ENCODE results near the gene ZMYM5. TPM values are rescaled to one million over a fixed set of nuclear protein-coding genes. Genes with fewer than 3 reads are reported as not detected.

The ZMYM5 gene
- total RNA-seq, 1 experiment from 2014 or later, result 12.6 TPM

DNA sequence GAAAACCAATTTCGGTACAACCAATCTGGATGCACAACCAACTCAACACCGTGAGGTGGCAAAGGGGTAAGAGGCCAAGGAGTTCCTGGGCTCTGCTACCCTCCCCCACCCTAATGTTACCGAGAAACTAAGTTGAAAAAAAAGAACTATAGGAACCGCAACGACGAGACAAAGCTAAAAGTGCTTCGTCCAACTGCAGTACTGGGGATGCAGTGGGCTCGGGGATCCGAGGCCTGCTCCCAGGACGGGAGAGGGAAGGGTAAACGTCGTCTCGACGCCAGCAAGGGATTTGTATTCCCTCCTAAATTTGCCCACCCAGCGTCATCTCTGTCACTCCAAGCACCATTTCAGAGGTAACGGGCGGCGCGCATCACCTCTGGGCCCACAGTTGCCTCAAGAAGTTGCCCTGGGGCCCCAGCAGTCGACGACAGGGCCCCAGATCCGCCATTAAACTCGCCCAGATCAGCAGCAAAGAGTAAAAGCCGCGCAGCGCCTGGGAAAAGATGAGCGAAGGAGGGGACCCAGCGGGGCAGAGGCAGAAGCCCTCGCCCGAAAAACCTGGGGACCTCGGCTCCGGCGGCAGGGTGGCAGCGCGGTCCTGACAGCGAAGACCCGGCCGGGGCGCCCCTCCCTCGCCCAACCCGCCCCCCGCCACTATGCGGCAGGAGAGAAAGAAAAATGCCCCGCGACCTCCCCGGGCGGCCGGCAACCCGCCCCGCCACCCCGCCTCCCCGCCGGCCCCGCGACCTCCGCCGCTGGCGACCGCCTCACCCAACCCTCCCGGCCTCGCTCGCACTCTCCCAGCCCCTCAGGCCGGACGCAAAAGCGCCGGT lies 752 bp downstream of the ZMYM5 start:
- Histone ChIP-seq H3K23me2 (ENCODE audit: insufficient read length, low read depth, low read length, poor library complexity, severe bottlenecking) (peaks cover 9% of the 10 kb centered on the region), H4K20me1 (ENCODE audit: control insufficient read depth, insufficient read depth, insufficient read length) (no peaks in the 10 kb centered on the region), H3K18ac (ENCODE audit: insufficient read length, low read depth, low read length) (no peak overlapping the region), H3K27ac (ENCODE audit: insufficient read length, low read depth, low read length) (no peak overlapping the region), H3K9ac (ENCODE audit: extremely low read depth, insufficient read length, low read length) (peak overlapping the region; percentile 58), H2BK20ac (ENCODE audit: low read depth, low read length, poor library complexity, severe bottlenecking) (no peak overlapping the region), H2BK12ac (ENCODE audit: insufficient read length, low read depth, low read length) (no peak overlapping the region), H2BK15ac (ENCODE audit: low read depth, low read length) (no peak overlapping the region), H3K4me1 (ENCODE audit: insufficient read depth, low read length) (peaks cover 1% of the 10 kb centered on the region; the same call in 1 of the 2 replicates), H4K91ac (ENCODE audit: insufficient read length, low read depth, low read length) (no peak overlapping the region), H3K56ac (ENCODE audit: insufficient read length, low read depth, low read length) (no peak overlapping the region), H3K9me3 (ENCODE audit: control insufficient read depth, low read depth, low read length) (no peaks in the 10 kb centered on the region), H4K8ac (replicated peaks; ENCODE audit: insufficient read length, low read depth, low read length) (no peak overlapping the region), H3K79me1 (ENCODE audit: insufficient read depth, low read depth, low read length, poor library complexity, severe bottlenecking) (no peaks in the 10 kb centered on the region), H3K23ac (ENCODE audit: insufficient read length, low read depth, low read length) (no peak overlapping the region), H2AFZ (ENCODE audit: low read length) (no peak overlapping the region), H3T11ph (ENCODE audit: low read length) (no peak overlapping the region), H3K4ac (ENCODE audit: low read depth, low read length) (no peak overlapping the region), H2BK120ac (ENCODE audit: low read depth, low read length, poor library complexity, severe bottlenecking) (no peak overlapping the region), H3K27me3 (ENCODE audit: insufficient read depth, low read length) (no peaks in the 10 kb centered on the region), H2AK5ac (ENCODE audit: insufficient read length, low read length) (no peak overlapping the region), H2BK5ac (ENCODE audit: insufficient read length, low read length) (no peak overlapping the region), H3K79me2 (ENCODE audit: insufficient read depth, low read length) (peaks cover 6% of the 10 kb centered on the region; the same call in 1 of the 2 replicates), H4K5ac (ENCODE audit: insufficient read length, low read depth, low read length) (no peak overlapping the region), H3K14ac (ENCODE audit: insufficient read depth, low read length) (peak overlapping the region; percentile 4; the same call in 1 of the 2 replicates), H3K4me2 (ENCODE audit: insufficient read depth, insufficient read length, low read length) (peak overlapping the region; percentile 73)
- Mint-ChIP-seq H3K27me3 (ENCODE audit: low read depth) (no peaks in the 10 kb centered on the region), H3K36me3 (ENCODE audit: insufficient read depth in 1 of 3, low read depth in 3 of 3) (peaks cover 14 to 29% (median 22%) of the 10 kb centered on the region in 3 experiments), H3K27ac (peak overlapping the region; percentile 93 to 97 (median 95); a peak in 6 of 7 replicates), H3K9me3 (peaks cover 0 to under 1% of the 10 kb centered on the region in 2 experiments; a peak in 2 of 5 replicates), H3K4me1 (peaks cover 23 to 26% of the 10 kb centered on the region in 2 experiments), H3K4me3 (peak overlapping the region; percentile 93 to 98)
- DNase-seq, result peak; percentile 36
- WGBS (ENCODE audit: extremely low coverage, insufficient read length, low lambda C conversion rate), result no CpG with 5 or more reads among the region's 66 CpGs
- TF ChIP-seq, protein P1, sequence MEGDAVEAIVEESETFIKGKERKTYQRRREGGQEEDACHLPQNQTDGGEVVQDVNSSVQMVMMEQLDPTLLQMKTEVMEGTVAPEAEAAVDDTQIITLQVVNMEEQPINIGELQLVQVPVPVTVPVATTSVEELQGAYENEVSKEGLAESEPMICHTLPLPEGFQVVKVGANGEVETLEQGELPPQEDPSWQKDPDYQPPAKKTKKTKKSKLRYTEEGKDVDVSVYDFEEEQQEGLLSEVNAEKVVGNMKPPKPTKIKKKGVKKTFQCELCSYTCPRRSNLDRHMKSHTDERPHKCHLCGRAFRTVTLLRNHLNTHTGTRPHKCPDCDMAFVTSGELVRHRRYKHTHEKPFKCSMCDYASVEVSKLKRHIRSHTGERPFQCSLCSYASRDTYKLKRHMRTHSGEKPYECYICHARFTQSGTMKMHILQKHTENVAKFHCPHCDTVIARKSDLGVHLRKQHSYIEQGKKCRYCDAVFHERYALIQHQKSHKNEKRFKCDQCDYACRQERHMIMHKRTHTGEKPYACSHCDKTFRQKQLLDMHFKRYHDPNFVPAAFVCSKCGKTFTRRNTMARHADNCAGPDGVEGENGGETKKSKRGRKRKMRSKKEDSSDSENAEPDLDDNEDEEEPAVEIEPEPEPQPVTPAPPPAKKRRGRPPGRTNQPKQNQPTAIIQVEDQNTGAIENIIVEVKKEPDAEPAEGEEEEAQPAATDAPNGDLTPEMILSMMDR (conservative IDR thresholded peaks at IDR 0.05), result no peak

Measured in H9 (cell line).